HepG2 (cell line): ENCODE data around the gene PSMC3IP. TPM values are rescaled to one million over a fixed set of nuclear protein-coding genes. Genes with fewer than 3 reads are reported as not detected.

Experiments
- ATF7 ChIP-seq, 2 experiments: fragments of 450-650 bp in 1 of 2; sonication (generic) in 1 of 2; formaldehyde crosslinking in 1 of 2; IDR thresholded peaks; 2 replicates each; pipeline versions ENCODE4 v1.4.0 to v1.6.1; 2016 to 2020; ENCODE audit warnings: antibody characterized with exemption in 1 of 2, mild to moderate bottlenecking in 1 of 2, missing genetic modification reagents in 1 of 2
- FIP1L1 ChIP-seq: fragments of 200-400 bp; formaldehyde crosslinking; IDR thresholded peaks from 2 replicates; pipeline ENCODE4 v1.6.1; 2018; ENCODE audit warnings: low read depth, mild to moderate bottlenecking, low read length, moderate library complexity, borderline replicate concordance; ENCODE audit not compliant: insufficient read depth
- LCORL ChIP-seq, 2 experiments: fragments of 450-650 bp in 1 of 2; sonication (generic) in 1 of 2; formaldehyde crosslinking in 1 of 2; IDR thresholded peaks; 2 replicates each; pipeline versions ENCODE4 v1.5.0 to v1.6.1; 2017 to 2020; ENCODE audit warnings: antibody characterized with exemption in 1 of 2, missing genetic modification reagents in 1 of 2
- ZNF10 ChIP-seq: sonication (generic); formaldehyde crosslinking; IDR thresholded peaks from 2 replicates; pipeline ENCODE4 v1.4.0; 2020; ENCODE audit warnings: mild to moderate bottlenecking, low read depth, missing genetic modification reagents, borderline replicate concordance
- ZNF33A ChIP-seq: sonication (generic); formaldehyde crosslinking; IDR thresholded peaks from 2 replicates; pipeline ENCODE4 v1.5.1; 2020; ENCODE audit warnings: missing genetic modification reagents, mild to moderate bottlenecking, moderate library complexity, borderline replicate concordance
- ZNF710 ChIP-seq: sonication (generic); formaldehyde crosslinking; IDR thresholded peaks from 2 replicates; pipeline ENCODE4 v1.5.0; 2020; ENCODE audit warnings: mild to moderate bottlenecking, missing genetic modification reagents, borderline replicate concordance
- ZNF766 ChIP-seq: sonication (generic); formaldehyde crosslinking; IDR thresholded peaks from 2 replicates; pipeline ENCODE4 v1.5.0; 2020; ENCODE audit warnings: missing genetic modification reagents, borderline replicate concordance
- ZNF775 ChIP-seq: sonication (generic); formaldehyde crosslinking; IDR thresholded peaks from 2 replicates; pipeline ENCODE4 v1.4.0; 2020; ENCODE audit warnings: missing genetic modification reagents, mild to moderate bottlenecking, moderate library complexity, borderline replicate concordance
- ZZZ3 ChIP-seq: sonication (generic); formaldehyde crosslinking; IDR thresholded peaks from 2 replicates; pipeline ENCODE4 v1.4.0; 2020; ENCODE audit warnings: missing genetic modification reagents, mild to moderate bottlenecking, borderline replicate concordance
- polyA plus RNA-seq, 8 experiments: library from polyadenylated mRNA; depleted of rRNA in 3 of 8; stranded (reverse) in 7 of 8; unstranded in 1 of 8; fragments of >200 nt; fragmentation: Illumina TruSeq in 4 of 8; extraction: Trizol in 4 of 8; gene quantifications; 2 replicates each; pipeline versions ENCODE4 v1.2.1 to v1.2.3, GENCODE V29; 2011 to 2016; ENCODE audit warnings: low read depth in 4 of 8, missing spikeins in 1 of 8, mixed read lengths in 1 of 8; ENCODE audit not compliant: insufficient read depth in 1 of 8
- total RNA-seq, 5 experiments: library from RNA; depleted of rRNA; stranded (reverse); fragments of >200 nt; fragmentation: Illumina TruSeq; extraction: Trizol; gene quantifications; 2 replicates each; pipeline ENCODE4 v1.2.3, GENCODE V29; 2016; ENCODE audit warnings: low read depth in 1 of 5

Gene PSMC3IP
- total and polyA plus RNA-seq, 2 of the 13 experiments (the other 11 are each of a cell fraction or from before 2014, with no cell fraction given) = 6.5 to 22.4 TPM

DNA sequence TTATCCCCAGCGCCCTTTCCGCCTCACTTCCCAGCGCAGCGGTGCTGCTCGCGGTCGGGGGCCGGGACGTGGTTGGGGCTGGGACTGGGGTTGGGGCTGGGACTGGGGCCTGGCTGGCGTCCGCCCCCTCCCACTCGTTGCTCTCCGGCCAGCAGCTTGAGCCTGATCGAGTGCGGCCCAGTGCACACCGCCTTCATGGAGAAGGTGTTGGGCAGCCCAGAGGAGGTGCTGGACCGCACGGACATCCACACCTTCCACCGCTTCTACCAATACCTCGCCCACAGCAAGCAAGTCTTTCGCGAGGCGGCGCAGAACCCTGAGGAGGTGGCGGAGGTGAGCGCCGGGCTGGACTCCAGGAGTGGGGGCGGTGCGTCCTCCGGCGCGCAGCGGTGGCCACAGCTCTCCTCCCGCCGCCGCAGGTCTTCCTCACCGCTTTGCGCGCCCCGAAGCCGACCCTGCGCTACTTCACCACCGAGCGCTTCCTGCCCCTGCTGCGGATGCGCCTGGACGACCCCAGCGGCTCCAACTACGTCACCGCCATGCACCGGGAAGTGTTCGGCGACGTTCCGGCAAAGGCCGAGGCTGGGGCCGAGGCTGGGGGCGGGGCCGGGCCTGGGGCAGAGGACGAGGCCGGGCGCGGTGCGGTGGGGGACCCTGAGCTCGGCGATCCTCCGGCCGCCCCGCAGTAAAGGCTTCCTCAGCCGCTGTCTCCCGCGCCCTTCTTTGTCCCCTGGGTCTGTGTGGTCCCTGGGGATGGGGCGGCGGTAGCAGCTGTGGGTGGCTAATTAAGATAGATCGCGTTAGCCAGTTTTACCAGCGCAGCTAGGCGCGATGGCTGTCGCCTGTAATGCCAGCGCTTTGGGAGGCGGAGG, 23.0 kb downstream of the PSMC3IP start (continued):
- TF ChIP-seq ZNF710 (CRISPR knock-in tag) = peak; percentile 76
- peak; percentile 86 for TF ChIP-seq ZZZ3 (CRISPR knock-in tag)
- no peak for TF ChIP-seq FIP1L1
- no peak for TF ChIP-seq ZNF10 (CRISPR knock-in tag)
- TF ChIP-seq ZNF775 = peak; percentile 31; the same call in 1 of the 2 replicates
- no peak for TF ChIP-seq LCORL (IDR thresholded peaks at IDR 0.05)
- peak; percentile 88 for TF ChIP-seq LCORL (CRISPR knock-in tag; IDR thresholded peaks at IDR 0.05)
- peak; percentile 53 for TF ChIP-seq ATF7 (IDR thresholded peaks at IDR 0.05)
- peak; percentile 95 for TF ChIP-seq ATF7 (CRISPR knock-in tag; IDR thresholded peaks at IDR 0.05)
- TF ChIP-seq ZNF766 (CRISPR knock-in tag) = peak; percentile 85
- TF ChIP-seq ZNF33A = no peak
- TF ChIP-seq, all 625 proteins: peak for 373
